22Rv1 (cell line): ENCODE results near the gene LGALS12.

Experiments
- ZFX ChIP-seq: fragments of 450-650 bp; IDR thresholded peaks from 2 replicates; pipeline ENCODE4 v1.6.1; 2017; ENCODE audit warnings: antibody characterized with exemption, borderline replicate concordance
- TF ChIP-seq, protein P1 (sequence below): fragments of 450-650 bp; IDR thresholded peaks from 2 replicates; pipeline ENCODE4 v1.5.1; 2017; ENCODE audit warnings: mild to moderate bottlenecking

GRCh38 chr11:63535734-63536133, 29.9 kb downstream of the LGALS12 start:
- TF ChIP-seq, protein P1, sequence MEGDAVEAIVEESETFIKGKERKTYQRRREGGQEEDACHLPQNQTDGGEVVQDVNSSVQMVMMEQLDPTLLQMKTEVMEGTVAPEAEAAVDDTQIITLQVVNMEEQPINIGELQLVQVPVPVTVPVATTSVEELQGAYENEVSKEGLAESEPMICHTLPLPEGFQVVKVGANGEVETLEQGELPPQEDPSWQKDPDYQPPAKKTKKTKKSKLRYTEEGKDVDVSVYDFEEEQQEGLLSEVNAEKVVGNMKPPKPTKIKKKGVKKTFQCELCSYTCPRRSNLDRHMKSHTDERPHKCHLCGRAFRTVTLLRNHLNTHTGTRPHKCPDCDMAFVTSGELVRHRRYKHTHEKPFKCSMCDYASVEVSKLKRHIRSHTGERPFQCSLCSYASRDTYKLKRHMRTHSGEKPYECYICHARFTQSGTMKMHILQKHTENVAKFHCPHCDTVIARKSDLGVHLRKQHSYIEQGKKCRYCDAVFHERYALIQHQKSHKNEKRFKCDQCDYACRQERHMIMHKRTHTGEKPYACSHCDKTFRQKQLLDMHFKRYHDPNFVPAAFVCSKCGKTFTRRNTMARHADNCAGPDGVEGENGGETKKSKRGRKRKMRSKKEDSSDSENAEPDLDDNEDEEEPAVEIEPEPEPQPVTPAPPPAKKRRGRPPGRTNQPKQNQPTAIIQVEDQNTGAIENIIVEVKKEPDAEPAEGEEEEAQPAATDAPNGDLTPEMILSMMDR: no peak
- no peak for TF ChIP-seq ZFX
